ENCODE results near the gene TMEM116. TPM values are rescaled to one million over a fixed set of nuclear protein-coding genes. Genes with fewer than 3 reads are reported as not detected.
"Not testable (repeated sequence)": the region's sequence is repeated elsewhere in the genome, so short reads cannot be mapped to it uniquely, and the experiment has no call there.

Gene TMEM116
- total and polyA plus RNA-seq, 7 donors: 3.0 to 16.6 (median 7.5) TPM

- H3K4me1 ChIP-seq: peaks cover 0 to 10% (median 4%) of the 10 kb centered on the region in 4 donors
- intact Hi-C loops (cut with DNase I): no loop called here
- no peak overlapping the region for H3K4me3 ChIP-seq
- DNase-seq: no peak
- H3K36me3 ChIP-seq: peaks cover 0 to 5% (median 0%) of the 10 kb centered on the region in 4 donors
- H3K27ac ChIP-seq: no peak overlapping the region
- H3K9me3 ChIP-seq: no peaks in the 10 kb centered on the region
- TF ChIP-seq POLR2AphosphoS5 (IDR thresholded peaks at IDR 0.05) (no peak), EP300 (IDR thresholded peaks at IDR 0.05) (no peak), CTCF (IDR thresholded peaks at IDR 0.05) (no peak), POLR2A (IDR thresholded peaks at IDR 0.05) (no peak)
- no peaks in the 10 kb centered on the region for H3K27me3 ChIP-seq
Measured at GRCh38 chr12:112001576-112001975, 11.4 kb downstream of the TMEM116 start.

GRCh38 chr12:112000820-112001219 lies 12.1 kb downstream of the TMEM116 start:
- H3K27ac ChIP-seq: no peak overlapping the region
- DNase-seq: no peak
- no peak overlapping the region for H3K4me3 ChIP-seq
- H3K9me3 ChIP-seq: no peaks in the 10 kb centered on the region
- peaks cover 0 to 3% (median under 1%) of the 10 kb centered on the region in 4 donors for H3K4me1 ChIP-seq
- intact Hi-C loops (cut with DNase I): no loop called here
- TF ChIP-seq POLR2AphosphoS5 (IDR thresholded peaks at IDR 0.05): no peak
- no peak for TF ChIP-seq EP300 (IDR thresholded peaks at IDR 0.05)
- no peak for TF ChIP-seq CTCF (IDR thresholded peaks at IDR 0.05)
- TF ChIP-seq POLR2A (IDR thresholded peaks at IDR 0.05): no peak
- peaks cover 0 to 5% (median 0%) of the 10 kb centered on the region in 4 donors for H3K36me3 ChIP-seq
- no peaks in the 10 kb centered on the region for H3K27me3 ChIP-seq
- 85 to 94% methylated on average over 8 of the region's 8 CpGs for WGBS, 2 donors

GRCh38 chr12:111999129-111999528 lies 13.8 kb downstream of the TMEM116 start:
- H3K9me3 ChIP-seq; H3K4me3 ChIP-seq; H3K27me3 ChIP-seq; H3K27ac ChIP-seq; H3K36me3 ChIP-seq; DNase-seq; intact Hi-C loops (cut with DNase I); H3K4me1 ChIP-seq: not testable (repeated sequence)
- 85 to 91% methylated on average over 9 of the region's 9 CpGs for WGBS, 2 donors

GRCh38 chr12:111998015-111998414 lies 14.9 kb downstream of the TMEM116 start:
- WGBS, 2 donors: 91 to 93% methylated on average over 4 of the region's 4 CpGs
- DNase-seq: no peak
- peaks cover 0 to 5% (median 0%) of the 10 kb centered on the region in 4 donors for H3K36me3 ChIP-seq
- no peaks in the 10 kb centered on the region for H3K4me1 ChIP-seq
- H3K27me3 ChIP-seq: no peaks in the 10 kb centered on the region
- no peak overlapping the region for H3K4me3 ChIP-seq
- H3K27ac ChIP-seq: no peak overlapping the region
- no peaks in the 10 kb centered on the region for H3K9me3 ChIP-seq
- intact Hi-C loops (cut with DNase I): no loop called here
- TF ChIP-seq POLR2AphosphoS5 (IDR thresholded peaks at IDR 0.05) (no peak), CTCF (IDR thresholded peaks at IDR 0.05) (no peak), POLR2A (IDR thresholded peaks at IDR 0.05) (no peak)

- H3K4me3 ChIP-seq: no peak overlapping the region
- TF ChIP-seq POLR2AphosphoS5 (IDR thresholded peaks at IDR 0.05) (no peak), EP300 (IDR thresholded peaks at IDR 0.05) (no peak), CTCF (IDR thresholded peaks at IDR 0.05) (no peak), POLR2A (IDR thresholded peaks at IDR 0.05) (no peak)
- WGBS, 2 donors: 92 to 96% methylated on average over 2 of the region's 2 CpGs
- no peak overlapping the region for H3K27ac ChIP-seq
- intact Hi-C loops (cut with DNase I): no loop called here
- H3K36me3 ChIP-seq: peaks cover 0 to 5% (median 0%) of the 10 kb centered on the region in 4 donors
- H3K9me3 ChIP-seq: no peaks in the 10 kb centered on the region
- H3K27me3 ChIP-seq: no peaks in the 10 kb centered on the region
- H3K4me1 ChIP-seq: no peaks in the 10 kb centered on the region
- DNase-seq: no peak
Measured at GRCh38 chr12:111997300-111997699, 15.7 kb downstream of the TMEM116 start.

Data from sigmoid colon (tissue), 7 donors.